HEK293 (cell line): ENCODE measurements around the gene GNG7.

Source experiments
- GLIS1 ChIP-seq: fragments of 450-650 bp; formaldehyde crosslinking; IDR thresholded peaks from 2 replicates; pipeline ENCODE4 v1.5.1; 2016; ENCODE audit warnings: missing biosample characterization, missing genetic modification characterization
- HIC1 ChIP-seq: fragments of 450-650 bp; formaldehyde crosslinking; IDR thresholded peaks from 2 replicates; pipeline ENCODE4 v1.5.1; 2016; ENCODE audit warnings: missing biosample characterization, missing genetic modification characterization
- MYNN ChIP-seq: fragments of 450-650 bp; formaldehyde crosslinking; IDR thresholded peaks from 2 replicates; pipeline ENCODE4 v1.5.1; 2016; ENCODE audit warnings: missing biosample characterization, missing genetic modification characterization, borderline replicate concordance
- PRDM1 ChIP-seq: fragments of 450-650 bp; formaldehyde crosslinking; IDR thresholded peaks from 2 replicates; pipeline ENCODE4; 2016; ENCODE audit warnings: missing biosample characterization, missing genetic modification characterization
- PRDM10 ChIP-seq: fragments of 450-650 bp; formaldehyde crosslinking; IDR thresholded peaks from 2 replicates; pipeline ENCODE4 v1.5.1; 2016; ENCODE audit warnings: missing biosample characterization, missing genetic modification characterization
- RBAK ChIP-seq: fragments of 450-650 bp; formaldehyde crosslinking; IDR thresholded peaks from 2 replicates; pipeline ENCODE4 v1.5.1; 2016; ENCODE audit warnings: missing biosample characterization, missing genetic modification characterization
- REST ChIP-seq: fragments of 450-650 bp; formaldehyde crosslinking; IDR thresholded peaks from 2 replicates; pipeline ENCODE4 v1.5.1; 2016; ENCODE audit warnings: missing biosample characterization, missing genetic modification characterization
- TRIM28 ChIP-seq: IDR thresholded peaks from 2 replicates; pipeline ENCODE4 v1.6.1; 2011; ENCODE audit warnings: low read length, control low read depth, borderline replicate concordance
- TSHZ1 ChIP-seq: fragments of 450-650 bp; formaldehyde crosslinking; IDR thresholded peaks from 2 replicates; pipeline ENCODE4 v1.5.1; 2016; ENCODE audit warnings: missing biosample characterization, missing genetic modification characterization, borderline replicate concordance
- ZFHX2 ChIP-seq: fragments of 450-650 bp; formaldehyde crosslinking; conservative IDR thresholded peaks from 2 replicates; pipeline ENCODE4 v1.5.1; 2016; ENCODE audit warnings: missing biosample characterization, missing genetic modification characterization
- ZNF121 ChIP-seq: fragments of 450-650 bp; formaldehyde crosslinking; IDR thresholded peaks from 2 replicates; pipeline ENCODE4 v1.5.1; 2016; ENCODE audit warnings: missing biosample characterization, missing genetic modification characterization
- ZNF140 ChIP-seq: fragments of 450-650 bp; formaldehyde crosslinking; IDR thresholded peaks from 2 replicates; pipeline ENCODE4 v1.5.1; 2016; ENCODE audit warnings: missing biosample characterization, missing genetic modification characterization
- ZNF366 ChIP-seq: fragments of 450-650 bp; formaldehyde crosslinking; conservative IDR thresholded peaks from 2 replicates; pipeline ENCODE4 v1.5.1; 2016; ENCODE audit warnings: missing biosample characterization, missing genetic modification characterization
- ZNF449 ChIP-seq: fragments of 450-650 bp; formaldehyde crosslinking; IDR thresholded peaks from 2 replicates; pipeline ENCODE4 v1.5.1; 2017; ENCODE audit warnings: missing biosample characterization, mild to moderate bottlenecking, missing genetic modification characterization, moderate library complexity
- ZNF473 ChIP-seq: fragments of 450-650 bp; formaldehyde crosslinking; IDR thresholded peaks from 2 replicates; pipeline ENCODE4 v1.5.1; 2017; ENCODE audit warnings: missing biosample characterization, missing genetic modification characterization
- ZNF530 ChIP-seq: fragments of 450-650 bp; formaldehyde crosslinking; IDR thresholded peaks from 2 replicates; pipeline ENCODE4 v1.5.1; 2016; ENCODE audit warnings: low read depth, missing biosample characterization, missing genetic modification characterization
- ZNF548 ChIP-seq: fragments of 450-650 bp; formaldehyde crosslinking; IDR thresholded peaks from 2 replicates; pipeline ENCODE4 v1.5.1; 2016; ENCODE audit warnings: missing biosample characterization, missing genetic modification characterization
- ZNF585B ChIP-seq: fragments of 450-650 bp; formaldehyde crosslinking; IDR thresholded peaks from 2 replicates; pipeline ENCODE4 v1.5.1; 2016; ENCODE audit warnings: missing biosample characterization, missing genetic modification characterization
- ZNF658 ChIP-seq: fragments of 450-650 bp; formaldehyde crosslinking; IDR thresholded peaks from 2 replicates; pipeline ENCODE4; 2016; ENCODE audit warnings: missing biosample characterization, missing genetic modification characterization
- ZNF768 ChIP-seq: fragments of 450-650 bp; formaldehyde crosslinking; IDR thresholded peaks from 2 replicates; pipeline ENCODE4 v1.5.1; 2018; ENCODE audit warnings: missing biosample characterization, mild to moderate bottlenecking, missing genetic modification characterization
- ZSCAN4 ChIP-seq: fragments of 450-650 bp; formaldehyde crosslinking; IDR thresholded peaks from 2 replicates; pipeline ENCODE4 v1.5.1; 2017; ENCODE audit warnings: missing biosample characterization, missing genetic modification characterization

Gene GNG7

GRCh38 chr19:2540646-2541454 lies 161.6 kb downstream of the GNG7 start (continued):
- TF ChIP-seq REST (no peak), ZNF121 (tag by site-specific recombination) (peak; percentile 78; the same call in 1 of the 2 replicates), ZNF548 (tag by site-specific recombination) (no peak), ZFHX2 (tag by site-specific recombination) (no peak), ZNF473 (tag by site-specific recombination) (no peak), TSHZ1 (tag by site-specific recombination) (no peak), ZNF140 (tag by site-specific recombination) (no peak), ZNF449 (tag by site-specific recombination) (peak; percentile 74; the same call in 1 of the 2 replicates), MYNN (no peak), ZSCAN4 (tag by site-specific recombination) (no peak), HIC1 (tag by site-specific recombination) (peak; percentile 77; the same call in 1 of the 2 replicates), RBAK (tag by site-specific recombination) (no peak), ZNF658 (tag by site-specific recombination) (no peak), ZNF768 (no peak), PRDM1 (tag by site-specific recombination) (peak; percentile 54; the same call in 1 of the 2 replicates), ZNF530 (no peak), ZNF366 (no peak), PRDM10 (tag by site-specific recombination) (peak; percentile 64), ZNF585B (tag by site-specific recombination) (no peak), GLIS1 (tag by site-specific recombination) (peak; percentile 87), TRIM28 (no peak)
